Endothelial cell of umbilical vein (primary cell): Measurements from ENCODE around the gene FEN1. TPM values are rescaled to one million over a fixed set of nuclear protein-coding genes. Genes with fewer than 3 reads are reported as not detected.

Experiments
- BruUV-seq: library from RNA; stranded (reverse); fragments of 400-500 nt; replicated peaks from 2 replicates; lab custom pipeline; 2021; lab: Mats Ljungman, UMichigan
- CTCF ChIA-PET: fragments of 300-600, 350-600 bp; sonication (Branson Sonifier 250); formaldehyde crosslinking; loops from one replicate; lab custom pipeline; 2021; ENCODE audit warnings: antibody characterized with exemption, inconsistent platforms; lab: Charles Lee
- POLR2A ChIA-PET: fragments of 300-600, 350-600 bp; sonication (Branson Sonifier 250); formaldehyde crosslinking; loops from one replicate; lab custom pipeline; 2021; ENCODE audit warnings: antibody characterized with exemption, inconsistent platforms; lab: Charles Lee
- DNase-seq: peaks from one replicate; pipeline ENCODE4 v3.0.0-alpha.2; 2011; ENCODE audit warnings: low read depth, low spot score
- FAIRE-seq: peaks from 2 replicates; lab custom pipeline; 2011; peaks lifted over from hg19 to GRCh38; lab: Jason Lieb, UNC
- H2AFZ ChIP-seq: 2 replicates; pipeline ENCODE4 v1.6.0; 2012; ENCODE audit warnings: low read depth, low read length, control low read depth, inconsistent platforms
- H3K27ac ChIP-seq: 2 replicates; pipeline ENCODE4 v1.5.1; 2011; ENCODE audit warnings: low read depth, mild to moderate bottlenecking, control low read depth, low read length, moderate library complexity; ENCODE audit not compliant: insufficient read depth
- H3K27me3 ChIP-seq, 2 experiments: 2 replicates each; pipeline versions ENCODE4 v1.6.0 to v1.6.1; 2011; ENCODE audit warnings: low read length in 2 of 2, mixed read lengths in 1 of 2; ENCODE audit not compliant: control insufficient read depth in 2 of 2, insufficient read depth in 2 of 2
- H3K36me3 ChIP-seq, 2 experiments: 2 replicates in 1 of 2; 3 replicates in 1 of 2; pipeline ENCODE4 v1.5.1; 2011; ENCODE audit warnings: low read length in 2 of 2, mild to moderate bottlenecking in 1 of 2, moderate library complexity in 1 of 2; ENCODE audit not compliant: control insufficient read depth in 2 of 2, insufficient read depth in 2 of 2; ENCODE audit errors: extremely low read depth in 1 of 2
- H3K4me1 ChIP-seq: 3 replicates; pipeline ENCODE4 v1.5.1; 2011; ENCODE audit warnings: mild to moderate bottlenecking, low read length; ENCODE audit not compliant: control insufficient read depth, insufficient read depth; ENCODE audit errors: extremely low read depth
- H3K4me2 ChIP-seq: 2 replicates; pipeline ENCODE4 v1.6.1; 2011; ENCODE audit warnings: low read length, control low read depth, mixed read lengths; ENCODE audit not compliant: insufficient read depth
- H3K4me3 ChIP-seq, 3 experiments: fragments of 200-600 bp in 1 of 3; sonication (generic), shearing (Covaris generic) in 1 of 3; replicated peaks in 1 of 3; 2 replicates each; pipeline ENCODE4 v1.5.1; 2011 to 2016; ENCODE audit warnings: control low read depth in 3 of 3, low read length in 3 of 3, mild to moderate bottlenecking in 2 of 3, inconsistent platforms in 1 of 3, low read depth in 1 of 3, moderate library complexity in 1 of 3; ENCODE audit not compliant: insufficient read depth in 1 of 3
- H3K79me2 ChIP-seq: 2 replicates; pipeline ENCODE4 v1.6.0; 2012; ENCODE audit warnings: low read length, inconsistent platforms; ENCODE audit not compliant: control insufficient read depth, insufficient read depth
- H3K9ac ChIP-seq: replicated peaks from 2 replicates; pipeline ENCODE3; 2011; ENCODE audit warnings: low read length, control low read depth; ENCODE audit not compliant: insufficient read depth; ENCODE audit errors: extremely low read depth
- H3K9me1 ChIP-seq: replicated peaks from 3 replicates; pipeline ENCODE4 v1.6.0; 2011; ENCODE audit warnings: mild to moderate bottlenecking, low read length; ENCODE audit not compliant: control insufficient read depth, insufficient read depth; ENCODE audit errors: extremely low read depth
- H3K9me3 ChIP-seq: replicated peaks from 2 replicates; pipeline ENCODE4 v1.5.1; 2012; ENCODE audit warnings: low read length, inconsistent platforms; ENCODE audit not compliant: control insufficient read depth, insufficient read depth
- H4K20me1 ChIP-seq: replicated peaks from 2 replicates; pipeline ENCODE3; 2011; ENCODE audit warnings: mild to moderate bottlenecking, low read length; ENCODE audit not compliant: control insufficient read depth, insufficient read depth; ENCODE audit errors: extremely low read depth
- CTCF ChIP-seq, 2 donors: IDR thresholded peaks; 1 replicate in 1 of 2; 2 replicates in 1 of 2; pipeline ENCODE4 v1.5.1; 2011; ENCODE audit warnings: low read length in 2 of 2, mild to moderate bottlenecking in 2 of 2, moderate library complexity in 2 of 2, control low read depth in 1 of 2, inconsistent platforms in 1 of 2, low read depth in 1 of 2; ENCODE audit not compliant: insufficient read depth in 1 of 2; ENCODE audit errors: extremely low read depth in 1 of 2
- EZH2 ChIP-seq: IDR thresholded peaks from 2 replicates; pipeline ENCODE4 v1.6.1; 2012; ENCODE audit warnings: borderline replicate concordance, low read depth, mild to moderate bottlenecking, moderate library complexity, low read length, inconsistent platforms; ENCODE audit not compliant: severe bottlenecking
- FOS ChIP-seq: IDR thresholded peaks from 2 replicates; pipeline ENCODE4 v1.6.1; 2011; ENCODE audit warnings: mild to moderate bottlenecking, low read length, moderate library complexity, borderline replicate concordance; ENCODE audit not compliant: insufficient read depth
- GATA2 ChIP-seq: IDR thresholded peaks from 2 replicates; pipeline ENCODE4 v1.7.0; 2011; ENCODE audit warnings: low read depth, mild to moderate bottlenecking, moderate library complexity, mixed read lengths, low read length; ENCODE audit not compliant: insufficient read length, insufficient read depth
- JUN ChIP-seq: IDR thresholded peaks from 2 replicates; pipeline ENCODE4 v1.6.1; 2011; ENCODE audit warnings: borderline replicate concordance, low read depth; ENCODE audit not compliant: insufficient read length, insufficient read depth
- MAX ChIP-seq: IDR thresholded peaks from 2 replicates; pipeline ENCODE4 v1.6.1; 2011; ENCODE audit not compliant: insufficient read depth, insufficient read length
- MYC ChIP-seq: IDR thresholded peaks from one replicate; pipeline ENCODE4 v1.6.1; 2011; ENCODE audit warnings: mild to moderate bottlenecking, low read depth, low read length
- dilution Hi-C: fragments of 300-500 bp; cut with MboI; formaldehyde crosslinking; loops from one replicate; pipeline ENCODE4 v1.15.0; 2019; ENCODE audit warnings: low sequenced_read_pairs; ENCODE audit not compliant: extremely low pct_ligation_motif_present
- intact Hi-C: fragments of 100-400 bp; cut with micrococcal nuclease; formaldehyde crosslinking; loops from one replicate; pipeline ENCODE4 v1.10.0; 2022
- polyA plus RNA-seq, 4 experiments: library from polyadenylated mRNA; depleted of rRNA in 3 of 4; stranded (reverse) in 3 of 4; unstranded in 1 of 4; fragments of >200 nt; gene quantifications; 2 replicates each; pipeline versions ENCODE4 v1.2.1 to v1.2.3, GENCODE V29; 2011 to 2012; ENCODE audit warnings: missing spikeins in 1 of 4
- total RNA-seq: library from RNA; stranded (reverse); gene quantifications from 2 replicates; pipeline ENCODE4 v1.2.3, GENCODE V29; 2021

FEN1 gene
- total and polyA plus RNA-seq, 2 donors (not counting 3 experiments of a cell fraction or from before 2014, with no cell fraction given), result 29.3 to 60.5 TPM

GRCh38 chr11:61833471-61833870, 40.8 kb downstream of the FEN1 start:
- Histone ChIP-seq H4K20me1 (peaks cover 4% of the 10 kb centered on the region), H3K36me3 (peaks cover 3 to 14% of the 10 kb centered on the region in 2 experiments), H3K27ac (peak overlapping the region; percentile 98), H3K4me3 (no peak overlapping the region), H3K4me2 (peak overlapping the region; percentile 16), H3K79me2 (peaks cover 92% of the 10 kb centered on the region), H3K9ac (no peak overlapping the region), H3K9me1 (no peaks in the 10 kb centered on the region), H3K27me3 (no peaks in the 10 kb centered on the region), H3K9me3 (no peaks in the 10 kb centered on the region), H3K4me1 (peaks cover 60% of the 10 kb centered on the region), H2AFZ (no peak overlapping the region)
- intact Hi-C loops (no loop called here), dilution Hi-C loops (no loop called here)
- no peak for DNase-seq
- ChIA-PET CTCF (interaction anchor here (1.7 to 5.7 kb wide), 3 partner anchors 17 to 249 kb away, joined by 4 to 38 read pairs (median 6); partner anchors contain the start of gene FADS1), POLR2A (interaction anchor here (0.6 to 2.3 kb wide), 2 partner anchors 19 to 35 kb away, joined by 3 to 10 read pairs; no protein-coding TSS in a partner anchor)
- no peak for TF ChIP-seq MAX
- no peak for TF ChIP-seq CTCF (IDR thresholded peaks at IDR 0.05; ENCODE audit: extremely low read depth in 1 of 2, insufficient read depth in 1 of 2, low read depth in 1 of 2, low read length in 2 of 2)
- FAIRE-seq, result no peak
- no TSS peak for BruUV-seq

- DNase-seq (no peak), FAIRE-seq (no peak)
- peaks cover 7 to 18% of the 10 kb centered on the region in 2 experiments for H3K36me3 ChIP-seq
- H3K4me2 ChIP-seq, result peak overlapping the region; percentile 18
- dilution Hi-C loops (no loop called here), intact Hi-C loops (loop anchor here (1.0 to 2.0 kb wide), 4 partner anchors 12 to 57 kb away; partner anchors contain the start of genes FADS3, FEN1 and TMEM258)
- no peak overlapping the region for H3K4me3 ChIP-seq
- peaks cover 4% of the 10 kb centered on the region for H4K20me1 ChIP-seq
- TF ChIP-seq CTCF (IDR thresholded peaks at IDR 0.05; ENCODE audit: extremely low read depth in 1 of 2, insufficient read depth in 1 of 2, low read depth in 1 of 2, low read length in 2 of 2), result no peak
- TF ChIP-seq FOS, result no peak
- TF ChIP-seq GATA2, result no peak
- TF ChIP-seq MYC, result no peak
- TF ChIP-seq EZH2, result no peak
- TF ChIP-seq JUN, result no peak
- no peak for TF ChIP-seq MAX
- BruUV-seq, result no TSS peak
- peaks cover 92% of the 10 kb centered on the region for H3K79me2 ChIP-seq
- peaks cover 60% of the 10 kb centered on the region for H3K4me1 ChIP-seq
- H3K27me3 ChIP-seq, result no peaks in the 10 kb centered on the region
- no peak overlapping the region for H2AFZ ChIP-seq
- peak overlapping the region; percentile 53 for H3K9ac ChIP-seq
- POLR2A ChIA-PET, result interaction anchor here (2.3 kb wide), 1 partner anchor 19 kb away, joined by 10 read pairs; no protein-coding TSS in a partner anchor
- CTCF ChIA-PET, result interaction anchor here (1.2 to 5.7 kb wide), 5 partner anchors 16 to 248 kb away, joined by 4 to 38 read pairs (median 8); partner anchors contain the start of gene FADS1
- no peaks in the 10 kb centered on the region for H3K9me1 ChIP-seq
- peak overlapping the region; percentile 98 for H3K27ac ChIP-seq
- H3K9me3 ChIP-seq, result no peaks in the 10 kb centered on the region
Observed at GRCh38 chr11:61833926-61834277, 41.2 kb downstream of the FEN1 start.
